HuH-7 (cell line): ENCODE data around the gene PIGR.
A peak's percentile ranks its signal among the peaks of the same experiment; 100 is the strongest.

ENCODE experiments used
- DNase-seq: peaks from one replicate; pipeline ENCODE4 v3.0.0; 2011; ENCODE audit warnings: low spot score

PIGR gene

GRCh38 chr1:206909161-206909882 lies 36.9 kb downstream of the PIGR start:
- peak; percentile 51 for DNase-seq

GRCh38 chr1:206908038-206908437 lies 38.2 kb downstream of the PIGR start:
- no peak for DNase-seq

GRCh38 chr1:206907304-206907991 lies 38.8 kb downstream of the PIGR start:
- peak; percentile 77 for DNase-seq

- no peak for DNase-seq
These were observed 40.7 kb downstream of the PIGR start for GRCh38 chr1:206905295-206906164.

GRCh38 chr1:206904423-206905142 lies 41.7 kb downstream of the PIGR start:
- no peak for DNase-seq

- no peak for DNase-seq
These were observed 42.6 kb downstream of the PIGR start for GRCh38 chr1:206903687-206904086.

GRCh38 chr1:206902702-206903101 lies 43.6 kb downstream of the PIGR start:
- DNase-seq, result no peak

- no peak for DNase-seq
These were observed 44.3 kb downstream of the PIGR start for GRCh38 chr1:206901944-206902343.

GRCh38 chr1:206900149-206900548 lies 46.1 kb downstream of the PIGR start:
- DNase-seq, result no peak

- DNase-seq, result no peak
These were observed 46.5 kb downstream of the PIGR start for GRCh38 chr1:206899717-206900116.

- DNase-seq, result no peak
These were observed 47.3 kb downstream of the PIGR start for GRCh38 chr1:206898915-206899431.

GRCh38 chr1:206898089-206898914 lies 48.0 kb downstream of the PIGR start:
- DNase-seq, result no peak

- no peak for DNase-seq
These were observed 49.1 kb downstream of the PIGR start, which contains the start of gene IL24 for GRCh38 chr1:206897175-206897574. Gene IL24 (plus strand): TSS chr1:206897443. CDS start chr1:206897833, 390 bp downstream.

GRCh38 chr1:206896261-206896660 lies 50.0 kb downstream of the PIGR start:
- no peak for DNase-seq

GRCh38 chr1:206895837-206896242 lies 50.4 kb downstream of the PIGR start:
- DNase-seq, result no peak

- DNase-seq, result no peak
These were observed 50.9 kb downstream of the PIGR start for GRCh38 chr1:206895325-206895724.

- DNase-seq, result no peak
These were observed 52.9 kb downstream of the PIGR start for GRCh38 chr1:206893380-206893779.

- DNase-seq, result no peak
These were observed 53.8 kb downstream of the PIGR start for GRCh38 chr1:206892351-206892984.

- no peak for DNase-seq
These were observed 54.9 kb downstream of the PIGR start for GRCh38 chr1:206891412-206891811.
